Adipose tissue (tissue), 3 donors: Measurements from ENCODE around the gene LRRC36. TPM values are rescaled to one million over a fixed set of nuclear protein-coding genes. Genes with fewer than 3 reads are reported as not detected.
"Not testable (repeated sequence)": the region's sequence is repeated elsewhere in the genome, so short reads cannot be mapped to it uniquely, and the experiment has no call there.

ENCODE experiments used
- H3K27ac ChIP-seq: one replicate; pipeline ENCODE4 v1.5.1; 2013; ENCODE audit warnings: low read depth, low read length
- WGBS, 3 donors: extraction: QIAGEN DNeasy Blood & Tissue Kit; methylation state at CpG; one replicate each; pipeline ENCODE4 v1.1.7; 2013; 5-methylcytosine and 5-hydroxymethylcytosine counted together
- polyA plus RNA-seq, 3 donors: library from polyadenylated mRNA; stranded (reverse); fragments of 200-250 nt; gene quantifications; one replicate each; pipeline ENCODE4 v1.2.3, GENCODE V29; 2013
- donor health status: healthy with polysubstance abuse.
- donor health status: Bipolar disorder and iron deficiency.
- donor health status: healthy.

LRRC36 gene
- polyA plus RNA-seq, 3 donors = 0.15 to 1.1 (median 0.82) TPM

- WGBS, 3 donors = 56 to 60% (median 56%) methylated on average over 3 of the region's 3 CpGs
- no peak overlapping the region for H3K27ac ChIP-seq
Observed at GRCh38 chr16:67327743-67328142, 1.1 kb downstream of the LRRC36 start.

GRCh38 chr16:67329901-67330300 lies 3.3 kb downstream of the LRRC36 start:
- WGBS, 3 donors = 54 to 77% (median 67%) methylated on average over 5 of the region's 5 CpGs
- H3K27ac ChIP-seq = no peak overlapping the region

GRCh38 chr16:67333315-67333714 lies 6.7 kb downstream of the LRRC36 start:
- H3K27ac ChIP-seq = no peak overlapping the region
- WGBS, 3 donors = 75 to 85% (median 82%) methylated on average over 2 of the region's 2 CpGs

GRCh38 chr16:67336116-67336515 lies 9.5 kb downstream of the LRRC36 start:
- 74 to 88% (median 78%) methylated on average over 1 of the region's 1 CpG for WGBS, 3 donors

GRCh38 chr16:67336648-67337047 lies 10.0 kb downstream of the LRRC36 start:
- H3K27ac ChIP-seq = no peak overlapping the region
- WGBS, 3 donors = 95% methylated on average over 1 of the region's 1 CpG

More at GRCh38 chr16:67336116-67336515, 9.5 kb downstream of the LRRC36 start:
- H3K27ac ChIP-seq = no peak overlapping the region

GRCh38 chr16:67339453-67339852 lies 12.8 kb downstream of the LRRC36 start:
- H3K27ac ChIP-seq = no peak overlapping the region
- WGBS, 3 donors = 38 to 45% (median 38%) methylated on average over 2 of the region's 2 CpGs

GRCh38 chr16:67341250-67341649 lies 14.6 kb downstream of the LRRC36 start:
- WGBS, 3 donors = 89 to 92% (median 89%) methylated on average over 3 of the region's 3 CpGs
- no peak overlapping the region for H3K27ac ChIP-seq

- H3K27ac ChIP-seq = no peak overlapping the region
- 91 to 96% (median 93%) methylated on average over 4 of the region's 4 CpGs for WGBS, 3 donors
Observed at GRCh38 chr16:67342616-67343015, 16.0 kb downstream of the LRRC36 start.

GRCh38 chr16:67345401-67345800 lies 18.8 kb downstream of the LRRC36 start:
- 45 to 82% (median 65%) methylated on average over 1 of the region's 1 CpG for WGBS, 3 donors
- H3K27ac ChIP-seq = no peak overlapping the region

- WGBS, 3 donors = 74 to 78% (median 76%) methylated on average over 3 of the region's 3 CpGs
- no peak overlapping the region for H3K27ac ChIP-seq
Observed at GRCh38 chr16:67346341-67346740, 19.7 kb downstream of the LRRC36 start.

- no peak overlapping the region for H3K27ac ChIP-seq
Observed at GRCh38 chr16:67349172-67349571, 22.6 kb downstream of the LRRC36 start.

GRCh38 chr16:67350324-67350723 lies 23.7 kb downstream of the LRRC36 start:
- WGBS, 3 donors = 92 to 95% (median 94%) methylated on average over 1 of the region's 1 CpG
- H3K27ac ChIP-seq = no peak overlapping the region

GRCh38 chr16:67352463-67352862 lies 25.8 kb downstream of the LRRC36 start:
- not testable (repeated sequence) for H3K27ac ChIP-seq
- 95 to 97% (median 97%) methylated on average over 3 of the region's 3 CpGs for WGBS, 3 donors

GRCh38 chr16:67356396-67356795 lies 29.8 kb downstream of the LRRC36 start:
- no peak overlapping the region for H3K27ac ChIP-seq
- 75 to 85% (median 76%) methylated on average over 3 of the region's 3 CpGs for WGBS, 3 donors

GRCh38 chr16:67357561-67357960 lies 30.9 kb downstream of the LRRC36 start:
- H3K27ac ChIP-seq = no peak overlapping the region
- 60 to 90% (median 81%) methylated on average over 4 of the region's 4 CpGs for whole genome bisulfite sequencing, 3 donors

- H3K27ac ChIP-seq = not testable (repeated sequence)
- WGBS, 3 donors = 95 to 97% (median 95%) methylated on average over 8 of the region's 8 CpGs
Observed at GRCh38 chr16:67359540-67360269, 33.1 kb downstream of the LRRC36 start.

- no peak overlapping the region for H3K27ac ChIP-seq
- WGBS, 3 donors = 70 to 79% (median 72%) methylated on average over 3 of the region's 3 CpGs
Observed at GRCh38 chr16:67361038-67361437, 34.4 kb downstream of the LRRC36 start.

- H3K27ac ChIP-seq = no peak overlapping the region
Observed at GRCh38 chr16:67364600-67365235, 38.1 kb downstream of the LRRC36 start.

- no peak overlapping the region for H3K27ac ChIP-seq
- 90 to 94% (median 93%) methylated on average over 4 of the region's 4 CpGs for WGBS, 3 donors
Observed at GRCh38 chr16:67370661-67371060, 44.0 kb downstream of the LRRC36 start.

- H3K27ac ChIP-seq = no peak overlapping the region
Observed at GRCh38 chr16:67372664-67373063, 46.0 kb downstream of the LRRC36 start.
